ENCODE measurements around the gene C20orf141.

C20orf141 gene

GRCh38 chr20:2858591-2858990, 43.8 kb downstream of the C20orf141 start:
- Histone ChIP-seq H3K27me3 (ENCODE audit: insufficient read depth, poor library complexity, severe bottlenecking) (no peaks in the 10 kb centered on the region), H3K4me3 (replicated peaks; ENCODE audit: insufficient read depth, low read length) (no peak overlapping the region), H3K27ac (replicated peaks) (no peak overlapping the region)
- no peak for DNase-seq (ENCODE audit: low read depth in 1 of 2, low spot score in 1 of 2)
- no peak for TF ChIP-seq CTCF (IDR thresholded peaks at IDR 0.05; ENCODE audit: insufficient read depth, low read length)
- TF ChIP-seq POLR2AphosphoS5 (IDR thresholded peaks at IDR 0.05; ENCODE audit: low read depth): no peak
- TF ChIP-seq SPI1 (IDR thresholded peaks at IDR 0.05; ENCODE audit: borderline replicate concordance, low read depth): no peak
- TF ChIP-seq REST (IDR thresholded peaks at IDR 0.05; ENCODE audit: insufficient replicate concordance, low read depth): no peak
- TF ChIP-seq GABPA (IDR thresholded peaks at IDR 0.05; ENCODE audit: low read depth): no peak

- no peak overlapping the region for H3K27ac ChIP-seq (replicated peaks)
- no peak for DNase-seq (ENCODE audit: low read depth in 1 of 2, low spot score in 1 of 2)
- H3K4me3 ChIP-seq (replicated peaks; ENCODE audit: insufficient read depth, low read length): no peak overlapping the region
- no peaks in the 10 kb centered on the region for H3K27me3 ChIP-seq (ENCODE audit: insufficient read depth, poor library complexity, severe bottlenecking)
- no peak for TF ChIP-seq REST (IDR thresholded peaks at IDR 0.05; ENCODE audit: insufficient replicate concordance, low read depth)
Measured at GRCh38 chr20:2859330-2860121, 44.7 kb downstream of the C20orf141 start.

- no peak for TF ChIP-seq CTCF (IDR thresholded peaks at IDR 0.05; ENCODE audit: insufficient read depth, low read length)
- no peak for TF ChIP-seq POLR2AphosphoS5 (IDR thresholded peaks at IDR 0.05; ENCODE audit: low read depth)
- TF ChIP-seq GABPA (IDR thresholded peaks at IDR 0.05; ENCODE audit: low read depth): no peak
- TF ChIP-seq REST (IDR thresholded peaks at IDR 0.05; ENCODE audit: insufficient replicate concordance, low read depth): no peak
- H3K4me3 ChIP-seq (replicated peaks; ENCODE audit: insufficient read depth, low read length): no peak overlapping the region
- no peaks in the 10 kb centered on the region for H3K27me3 ChIP-seq (ENCODE audit: insufficient read depth, poor library complexity, severe bottlenecking)
- DNase-seq (ENCODE audit: low read depth in 1 of 2, low spot score in 1 of 2): no peak
- no peak overlapping the region for H3K27ac ChIP-seq (replicated peaks)
Measured at GRCh38 chr20:2864626-2865025, 49.8 kb downstream of the C20orf141 start.

All from HL-60 (cell line).